HCT116 (cell line): ENCODE data around the gene DGKB. TPM values are rescaled to one million over a fixed set of nuclear protein-coding genes. Genes with fewer than 3 reads are reported as not detected.

Experiments
- ATAC-seq: fragments of 200-7000 bp; cut with Tn5 transposase; 2 replicates; pipeline ENCODE4 v1.9.1; 2020; ENCODE audit warnings: mild to moderate bottlenecking, moderate library complexity
- BruUV-seq: library from RNA; stranded (reverse); fragments of 400-500 nt; replicated peaks from 2 replicates; lab custom pipeline; 2021; lab: Mats Ljungman, UMichigan
- CTCF ChIA-PET: fragments of 300-600 bp; sonication (Branson Sonifier 250); formaldehyde crosslinking; loops from one replicate; lab custom pipeline; 2021; ENCODE audit warnings: antibody characterized with exemption; lab: Charles Lee
- POLR2A ChIA-PET: fragments of 300-600, 350-600 bp; sonication (Branson Sonifier 250); formaldehyde crosslinking; loops from one replicate; lab custom pipeline; 2021; ENCODE audit warnings: antibody characterized with exemption; lab: Charles Lee
- RAD21 ChIA-PET, 2 experiments: fragments of 300-600 bp; sonication (Branson Sonifier 250); formaldehyde crosslinking; loops; one replicate each; lab custom pipeline; 2023; ENCODE audit warnings: low total read pairs in 2 of 2; ENCODE audit not compliant: uncharacterized antibody in 2 of 2, unreplicated experiment in 2 of 2, low non-redundant PET in 1 of 2; lab: Charles Lee
- DNase-seq: peaks from one replicate; pipeline ENCODE4 v3.0.0-alpha.2; 2010; ENCODE audit warnings: low read depth, low spot score
- H2AFZ ChIP-seq: fragments of 200-600 bp; shearing (Covaris generic), sonication (generic); 2 replicates; pipeline ENCODE4 v1.6.1; 2017; ENCODE audit warnings: low read depth, mixed run types, mixed read lengths, antibody characterized with exemption, low read length; ENCODE audit not compliant: poor library complexity, severe bottlenecking
- H3K27ac ChIP-seq: 2 replicates; pipeline ENCODE4 v1.5.1; 2012; ENCODE audit warnings: low read depth, low read length
- H3K27me3 ChIP-seq: fragments of 200-600 bp; sonication (generic); 2 replicates; pipeline ENCODE4 v1.6.1; 2016; ENCODE audit warnings: mixed run types, low read length, mixed read lengths; ENCODE audit not compliant: insufficient read depth
- H3K36me3 ChIP-seq, 2 experiments: fragments of 200-500 bp in 1 of 2; fragments of 200-600 bp in 1 of 2; sonication (Bioruptor generic) in 1 of 2; sonication (generic) in 1 of 2; 2 replicates each; pipeline versions ENCODE4 v1.5.1 to v1.6.1; 2014 to 2016; ENCODE audit warnings: low read length in 2 of 2, inconsistent platforms in 1 of 2, mixed read lengths in 1 of 2, mixed run types in 1 of 2; ENCODE audit not compliant: insufficient read depth in 2 of 2, control insufficient read depth in 1 of 2
- H3K4me1 ChIP-seq, 2 experiments: fragments of 200-600 bp in 1 of 2; sonication (generic) in 1 of 2; 2 replicates each; pipeline versions ENCODE4 v1.5.1 to v1.6.1; 2012 to 2017; ENCODE audit warnings: low read length in 2 of 2, inconsistent platforms in 1 of 2, mild to moderate bottlenecking in 1 of 2, mixed read lengths in 1 of 2, mixed run types in 1 of 2, moderate library complexity in 1 of 2; ENCODE audit not compliant: insufficient read depth in 2 of 2, control insufficient read depth in 1 of 2
- H3K4me2 ChIP-seq: fragments of 200-600 bp; sonication (generic); 2 replicates; pipeline ENCODE4 v1.6.1; 2017; ENCODE audit warnings: mixed run types, low read length, mixed read lengths
- H3K4me3 ChIP-seq, 2 experiments: fragments of 200-600 bp in 1 of 2; sonication (generic) in 1 of 2; replicated peaks in 1 of 2; 2 replicates each; pipeline ENCODE4 v1.5.1; 2011 to 2016; ENCODE audit warnings: low read length in 2 of 2, control low read depth in 1 of 2, low read depth in 1 of 2, mild to moderate bottlenecking in 1 of 2, mixed read lengths in 1 of 2, mixed run types in 1 of 2
- H3K79me2 ChIP-seq: fragments of 200-600 bp; sonication (generic); 2 replicates; pipeline ENCODE4 v1.6.1; 2017; ENCODE audit warnings: mild to moderate bottlenecking, mixed run types, low read length, moderate library complexity, mixed read lengths; ENCODE audit not compliant: insufficient read depth
- H3K9ac ChIP-seq: fragments of 200-600 bp; sonication (generic); 2 replicates; pipeline ENCODE4 v1.6.1; 2016; ENCODE audit warnings: low read length, mixed read lengths
- H3K9me2 ChIP-seq: fragments of 200-600 bp; sonication (generic), shearing (Covaris generic); 2 replicates; pipeline ENCODE4 v1.6.1; 2017; ENCODE audit warnings: mixed run types, mild to moderate bottlenecking, moderate library complexity; ENCODE audit not compliant: insufficient read depth
- H3K9me3 ChIP-seq, 2 experiments: fragments of 200-500 bp in 1 of 2; fragments of 200-600 bp in 1 of 2; sonication (Bioruptor generic) in 1 of 2; sonication (generic) in 1 of 2; 2 replicates each; pipeline ENCODE4 v1.6.1; 2014 to 2017; ENCODE audit warnings: low read length in 2 of 2, mixed read lengths in 2 of 2, inconsistent platforms in 1 of 2, low read depth in 1 of 2, mild to moderate bottlenecking in 1 of 2, mixed run types in 1 of 2, moderate library complexity in 1 of 2; ENCODE audit not compliant: control insufficient read depth in 1 of 2, insufficient read depth in 1 of 2
- H4K20me1 ChIP-seq: fragments of 200-600 bp; sonication (generic), shearing (Covaris generic); 2 replicates; pipeline ENCODE4 v1.6.1; 2017; ENCODE audit warnings: mixed run types, mild to moderate bottlenecking, moderate library complexity; ENCODE audit not compliant: insufficient read depth
- ATF3 ChIP-seq: IDR thresholded peaks from 2 replicates; pipeline ENCODE4 v1.6.1; 2012
- CBX3 ChIP-seq: IDR thresholded peaks from 2 replicates; pipeline ENCODE4 v1.6.1; 2012; ENCODE audit warnings: low read depth
- CEBPB ChIP-seq: IDR thresholded peaks from 2 replicates; pipeline ENCODE4 v1.6.1; 2012; ENCODE audit warnings: low read depth
- ELF1 ChIP-seq: IDR thresholded peaks from 2 replicates; pipeline ENCODE4 v1.6.1; 2012; ENCODE audit warnings: low read depth, borderline replicate concordance
- EZH2 ChIP-seq: fragments of 200-600 bp; sonication (generic); IDR thresholded peaks from 2 replicates; pipeline ENCODE4 v1.6.1; 2017; ENCODE audit warnings: antibody characterized with exemption, mixed run types
- EZH2phosphoT487 ChIP-seq: fragments of 200-600 bp; IDR thresholded peaks from 2 replicates; pipeline ENCODE4 v1.6.1; 2018; ENCODE audit warnings: antibody characterized with exemption, borderline replicate concordance
- FOSL1 ChIP-seq: IDR thresholded peaks from 2 replicates; pipeline ENCODE4 v1.6.1; 2012; ENCODE audit warnings: low read depth
- JUND ChIP-seq: IDR thresholded peaks from 2 replicates; pipeline ENCODE4 v1.6.1; 2012
- POLR2A ChIP-seq: IDR thresholded peaks from 2 replicates; pipeline ENCODE4 v1.7.0; 2011; ENCODE audit warnings: borderline replicate concordance; ENCODE audit not compliant: insufficient read depth, insufficient read length; ENCODE audit errors: extremely low read depth
- RAD21 ChIP-seq: IDR thresholded peaks from 2 replicates; pipeline ENCODE4 v1.6.1; 2012; ENCODE audit warnings: low read depth, mild to moderate bottlenecking
- REST ChIP-seq: IDR thresholded peaks from 2 replicates; pipeline ENCODE4 v1.6.1; 2012; ENCODE audit warnings: low read depth
- SIN3A ChIP-seq: IDR thresholded peaks from 2 replicates; pipeline ENCODE4 v1.6.1; 2012; ENCODE audit warnings: low read depth
- SP1 ChIP-seq: IDR thresholded peaks from 2 replicates; pipeline ENCODE4 v1.6.1; 2012; ENCODE audit warnings: low read depth
- SRF ChIP-seq: IDR thresholded peaks from 2 replicates; pipeline ENCODE4 v1.6.1; 2012; ENCODE audit warnings: low read depth
- TCF7L2 ChIP-seq: IDR thresholded peaks from 2 replicates; pipeline ENCODE4 v1.7.0; 2011; ENCODE audit warnings: borderline replicate concordance, inconsistent platforms; ENCODE audit not compliant: insufficient read depth, insufficient read length; ENCODE audit errors: extremely low read depth
- YY1 ChIP-seq: IDR thresholded peaks from 2 replicates; pipeline ENCODE4 v1.6.1; 2011; ENCODE audit warnings: low read length, low read depth, moderate library complexity, mild to moderate bottlenecking; ENCODE audit not compliant: insufficient replicate concordance; ENCODE audit errors: extremely low read depth
- ZBTB33 ChIP-seq: IDR thresholded peaks from 2 replicates; pipeline ENCODE4 v1.6.1; 2011; ENCODE audit warnings: mild to moderate bottlenecking, low read length, moderate library complexity; ENCODE audit not compliant: insufficient replicate concordance; ENCODE audit errors: extremely low read depth
- ZNF274 ChIP-seq: fragments of 200-500 bp; sonication (Bioruptor generic); IDR thresholded peaks from 2 replicates; pipeline ENCODE4 v1.6.1; 2014; ENCODE audit warnings: mild to moderate bottlenecking, low read depth, low read length, inconsistent platforms
- intact Hi-C: fragments of 100-400 bp; cut with micrococcal nuclease; formaldehyde crosslinking; loops from 2 replicates; pipeline ENCODE4 v1.10.0; 2022
- total RNA-seq: library from RNA; stranded (reverse); gene quantifications from one replicate; pipeline ENCODE4 v1.2.1, GENCODE V29; 2021; ENCODE audit not compliant: unreplicated experiment

Gene DGKB
- total RNA-seq, 1 experiment from 2014 or later = 0.05 TPM

GRCh38 chr7:14905764-14906163 is 3.2 kb upstream of the DGKB start (continued):
- TF ChIP-seq ZBTB33 (no peak), REST (no peak), SP1 (no peak), FOSL1 (no peak)

GRCh38 chr7:14900051-14900450 is 2.5 kb downstream of the DGKB start:
- Histone ChIP-seq H2AFZ (no peak overlapping the region), H3K4me1 (no peaks in the 10 kb centered on the region), H3K9me3 (no peaks in the 10 kb centered on the region), H3K4me3 (no peak overlapping the region), H4K20me1 (no peaks in the 10 kb centered on the region), H3K27ac (no peak overlapping the region), H3K79me2 (no peaks in the 10 kb centered on the region), H3K9ac (no peak overlapping the region), H3K9me2 (no peaks in the 10 kb centered on the region), H3K27me3 (no peaks in the 10 kb centered on the region), H3K36me3 (no peaks in the 10 kb centered on the region), H3K4me2 (no peak overlapping the region)
- RAD21 ChIA-PET = no interaction called here
- ATAC-seq (no peak), DNase-seq (no peak)
- POLR2A ChIA-PET = no interaction called here
- BruUV-seq = no TSS peak
- CTCF ChIA-PET = no interaction called here
- intact Hi-C loops = no loop called here
- TF ChIP-seq POLR2A (no peak), SRF (no peak), CBX3 (no peak), EZH2phosphoT487 (no peak), CEBPB (no peak), SIN3A (no peak), YY1 (no peak), REST (no peak), RAD21 (no peak), TCF7L2 (no peak), ZNF274 (no peak), JUND (no peak), EZH2 (no peak), ELF1 (no peak), ATF3 (no peak)
